NCI-H1436 (cell line): Measurements from ENCODE around the gene ATP7B.
A peak's percentile ranks its signal among the peaks of the same experiment; 100 is the strongest.
"Not testable (repeated sequence)": the region's sequence is repeated elsewhere in the genome, so short reads cannot be mapped to it uniquely, and the experiment has no call there.

Experiments
- DNase-seq: peaks from one replicate; lab custom pipeline; 2025; lab: John Stamatoyannopoulos, UW

Gene ATP7B

DNA sequence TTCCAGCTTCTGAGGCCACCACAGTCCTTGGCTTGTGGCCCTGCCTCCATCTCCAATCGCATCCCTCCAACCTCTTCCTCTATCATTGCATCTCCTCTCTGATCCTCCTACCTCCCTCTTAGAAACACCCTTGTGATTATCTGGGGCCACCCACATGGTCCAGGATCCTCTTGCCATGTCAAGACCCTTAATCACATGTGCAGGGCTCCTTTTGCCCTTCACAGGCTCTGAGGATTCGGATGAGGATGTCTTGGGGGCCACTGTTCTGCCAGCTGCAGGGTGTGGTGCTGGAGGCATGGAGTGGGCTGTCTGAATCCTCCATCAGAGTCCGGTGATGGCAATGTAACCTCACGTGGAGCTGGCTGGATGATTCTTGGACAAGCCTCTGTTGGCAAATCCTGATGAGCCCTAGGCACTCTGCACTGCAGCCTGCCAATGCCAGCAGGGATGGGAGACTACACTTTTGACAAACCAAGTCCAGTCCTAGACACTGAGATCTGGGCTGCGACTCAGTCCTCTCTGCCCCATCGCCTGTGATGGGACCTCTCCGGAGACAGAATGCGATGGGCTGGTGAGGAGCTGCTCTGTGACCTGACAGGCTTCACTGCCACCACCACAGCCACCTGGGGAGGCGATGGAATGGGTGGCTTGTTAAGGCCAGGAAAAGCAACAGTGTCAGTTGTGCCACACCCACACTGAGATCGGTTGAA, 88.3 kb downstream of the ATP7B start:
- no peak for DNase-seq

DNA sequence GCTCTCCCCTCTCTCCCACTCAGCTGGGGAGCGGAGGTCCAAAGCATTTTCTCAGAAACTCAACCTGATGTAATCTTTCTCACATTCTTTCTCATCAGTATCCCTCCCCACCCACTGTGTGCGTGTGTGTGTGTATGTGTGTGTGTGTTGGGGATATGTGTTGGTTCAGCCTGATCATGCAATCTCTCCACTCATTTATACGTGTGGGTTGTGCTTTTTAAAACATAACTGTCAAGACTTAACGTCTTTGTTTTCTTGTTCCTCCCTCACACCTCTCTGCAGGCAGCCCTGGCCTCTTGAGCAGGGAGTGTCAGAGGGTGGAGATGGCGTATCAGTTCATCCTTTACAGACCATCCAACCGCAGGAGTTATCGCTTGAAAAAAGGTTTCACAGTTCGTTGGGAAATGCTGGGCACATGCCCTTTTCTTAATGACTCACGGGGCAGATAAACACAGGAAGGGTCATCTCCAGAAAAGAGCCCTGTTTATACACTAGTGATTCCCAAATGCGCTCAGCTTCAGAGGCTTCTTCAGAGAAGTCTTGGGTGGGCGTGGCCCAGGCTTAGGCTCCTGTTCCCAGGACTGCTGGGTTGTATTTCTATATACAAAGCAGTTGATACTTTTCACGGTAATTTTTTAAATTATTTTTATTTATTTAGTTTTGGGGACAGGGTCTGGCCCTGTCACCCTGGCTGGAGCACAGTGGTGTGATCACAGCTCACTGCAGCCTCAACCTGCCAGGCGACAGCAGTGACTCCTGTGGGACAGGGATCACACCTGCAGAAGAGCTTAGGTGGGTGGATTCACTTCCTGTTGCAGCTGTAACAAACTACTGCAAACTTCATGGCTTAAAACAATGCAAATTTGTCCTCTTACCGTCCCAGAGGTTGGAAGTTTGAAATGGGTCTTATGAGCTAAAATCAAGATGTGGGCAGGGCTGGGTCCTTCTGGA, 89.2 kb downstream of the ATP7B start:
- DNase-seq = no peak

DNA sequence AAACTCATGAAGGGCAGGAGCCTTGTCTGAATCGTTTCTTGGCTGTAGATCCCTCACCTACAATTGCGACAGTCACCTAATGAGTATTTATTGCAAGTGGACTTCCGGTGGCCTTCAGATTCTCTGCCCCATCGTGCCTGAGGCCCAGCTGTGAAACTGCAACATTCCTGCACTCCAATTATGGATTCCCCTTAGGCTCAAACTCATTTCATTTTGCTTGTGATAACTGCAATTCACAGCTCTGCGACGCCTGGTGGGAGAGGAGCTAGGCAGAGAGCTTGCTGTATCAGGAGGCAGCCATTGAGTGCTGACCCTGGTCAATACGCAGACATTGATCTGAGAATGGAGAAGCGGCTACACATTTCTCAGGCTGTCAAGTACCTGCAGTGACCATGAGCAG, 90.5 kb downstream of the ATP7B start:
- DNase-seq = no peak

DNA sequence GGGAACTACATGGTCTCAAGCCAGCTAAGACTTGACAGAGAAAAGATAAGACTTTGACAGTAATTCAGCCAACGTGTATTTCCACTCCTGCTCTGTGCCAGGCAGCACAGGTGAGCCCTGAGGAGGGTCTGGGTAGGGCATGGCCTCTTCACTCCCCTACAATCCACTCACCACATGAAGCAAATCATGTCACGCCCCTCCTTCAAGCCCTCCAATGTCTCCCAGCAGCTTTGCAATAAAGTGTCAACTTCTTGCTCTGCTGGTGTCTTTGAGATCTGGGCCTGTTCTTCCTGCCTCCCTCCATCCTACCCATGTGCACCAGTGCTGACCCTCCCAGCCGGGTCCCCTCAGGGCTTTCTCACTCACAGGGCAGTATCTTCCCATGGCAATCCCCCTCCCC, 91.0 kb downstream of the ATP7B start:
- no peak for DNase-seq

DNA sequence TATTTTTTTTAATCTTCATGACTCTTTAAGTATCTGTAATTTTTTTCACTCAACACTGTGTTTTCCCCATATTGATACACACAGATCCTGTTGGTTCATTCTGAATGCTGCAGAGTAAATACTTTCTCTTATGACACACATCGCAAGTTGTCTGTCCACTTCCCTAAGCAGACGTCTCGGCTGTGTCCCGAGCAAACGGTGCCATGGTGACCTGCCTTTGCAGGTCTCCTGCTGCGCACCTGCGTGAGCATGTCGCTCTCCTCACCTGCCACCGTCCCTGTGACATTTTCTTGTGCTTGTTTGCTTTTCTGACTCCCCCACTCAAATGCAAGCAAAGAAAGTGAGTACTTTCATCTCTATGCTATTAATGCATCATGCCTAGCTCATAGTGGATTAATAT, 91.7 kb downstream of the ATP7B start:
- DNase-seq = no peak

DNA sequence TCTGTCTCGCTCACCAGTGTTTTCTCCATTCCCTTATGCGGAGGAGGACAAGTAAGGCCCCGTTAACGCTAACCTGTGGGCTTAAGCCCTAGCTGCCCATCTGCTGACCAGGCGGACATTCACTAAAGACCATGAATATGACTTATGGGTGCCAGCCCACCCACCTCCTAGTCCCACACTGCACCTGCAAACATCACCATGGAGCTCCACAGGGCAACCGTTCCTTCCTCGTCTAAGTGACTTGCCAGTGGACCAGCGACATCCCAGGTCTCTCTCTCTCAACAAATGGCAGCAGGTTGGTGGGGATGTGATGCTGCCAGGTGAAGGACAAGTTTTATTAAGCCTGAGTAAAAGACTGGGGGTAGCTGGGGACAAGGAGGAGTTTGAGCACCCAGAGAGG, 94.3 kb downstream of the ATP7B start:
- no peak for DNase-seq

DNA sequence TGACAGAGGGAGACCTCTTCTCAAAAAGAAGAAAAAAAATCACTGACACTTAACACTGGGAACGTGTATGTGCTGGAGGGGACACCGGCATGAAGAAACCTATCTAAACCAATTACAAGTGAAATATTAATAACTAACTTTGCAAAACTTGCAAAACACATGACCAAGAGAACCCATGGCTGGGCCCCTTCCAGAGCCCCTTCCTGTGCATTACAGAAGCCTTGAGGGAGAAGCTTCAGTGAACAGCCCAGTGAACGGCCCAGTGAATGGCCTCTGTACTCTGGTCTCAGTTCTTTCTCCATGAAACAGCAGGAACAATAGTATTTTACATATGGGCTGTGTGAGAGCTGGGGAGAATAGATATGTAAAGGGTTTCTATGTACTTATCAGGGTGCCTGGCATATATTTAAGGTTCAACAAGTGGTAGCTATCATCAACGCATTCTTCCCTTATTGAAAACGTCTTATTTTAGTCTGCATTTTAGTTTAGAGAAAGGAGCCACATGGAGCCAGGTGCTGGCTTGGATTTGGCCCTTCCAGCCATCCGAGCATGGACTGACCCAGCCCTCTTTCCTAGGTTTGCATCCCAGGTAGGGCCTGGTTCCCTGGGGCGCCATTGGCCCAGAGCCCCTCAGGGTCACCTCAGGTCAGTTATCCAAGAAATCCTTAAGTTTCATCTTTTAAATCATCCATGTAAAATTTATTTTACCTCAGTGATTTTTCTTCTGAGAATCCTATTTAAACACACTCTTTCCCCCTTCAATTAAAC, 95.0 kb downstream of the ATP7B start:
- DNase-seq = no peak

DNA sequence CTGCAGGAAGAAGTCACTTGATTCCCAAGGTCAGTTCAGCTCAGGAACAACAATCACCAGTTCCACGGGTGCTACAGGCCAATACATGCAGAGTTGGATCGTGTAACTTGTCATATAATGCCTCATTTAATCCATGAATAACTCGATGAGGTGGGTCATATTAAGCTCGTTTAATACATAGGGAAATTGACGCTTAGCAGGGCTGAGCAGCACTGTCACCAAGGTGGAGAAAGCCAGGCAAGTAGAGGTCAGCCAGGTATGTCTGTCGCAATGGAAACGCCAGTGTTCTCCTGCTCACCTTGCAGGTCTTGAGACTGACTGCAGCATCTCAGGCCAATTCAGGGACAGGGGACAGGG, 97.1 kb downstream of the ATP7B start:
- no peak for DNase-seq

DNA sequence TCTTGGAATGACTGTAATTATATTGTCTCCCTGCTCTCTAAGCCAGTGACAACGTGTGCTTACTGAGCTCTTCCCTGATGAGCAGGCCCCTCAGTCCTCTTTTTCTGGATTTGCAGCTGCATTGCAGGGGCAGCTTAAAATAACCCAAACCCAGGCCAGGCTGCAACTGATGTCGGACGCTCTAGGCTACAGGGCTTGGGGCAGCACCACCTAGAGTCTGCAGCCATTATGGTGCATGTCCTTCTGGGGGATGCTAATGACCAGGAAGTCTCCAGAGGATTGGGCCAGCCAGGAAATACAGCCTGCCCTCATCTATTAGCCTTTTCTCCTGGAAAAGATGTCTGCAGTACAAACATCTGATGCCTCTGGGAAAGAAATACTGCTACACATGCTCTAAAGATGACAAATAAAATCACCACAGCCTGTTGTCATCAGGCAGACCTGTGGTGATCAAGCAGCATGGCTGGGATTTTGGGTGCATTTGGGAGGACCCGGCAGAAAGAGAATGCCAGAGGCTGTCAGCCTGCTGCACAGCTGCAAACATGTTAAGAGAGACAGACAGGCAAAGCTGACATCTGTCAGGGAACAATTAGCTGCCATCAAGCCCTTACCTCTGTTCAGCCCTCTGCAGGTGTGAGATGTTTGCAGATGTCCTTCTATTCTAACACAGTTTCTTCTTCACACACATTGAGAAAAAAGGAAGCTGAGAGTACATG, 97.7 kb downstream of the ATP7B start:
- no peak for DNase-seq

DNA sequence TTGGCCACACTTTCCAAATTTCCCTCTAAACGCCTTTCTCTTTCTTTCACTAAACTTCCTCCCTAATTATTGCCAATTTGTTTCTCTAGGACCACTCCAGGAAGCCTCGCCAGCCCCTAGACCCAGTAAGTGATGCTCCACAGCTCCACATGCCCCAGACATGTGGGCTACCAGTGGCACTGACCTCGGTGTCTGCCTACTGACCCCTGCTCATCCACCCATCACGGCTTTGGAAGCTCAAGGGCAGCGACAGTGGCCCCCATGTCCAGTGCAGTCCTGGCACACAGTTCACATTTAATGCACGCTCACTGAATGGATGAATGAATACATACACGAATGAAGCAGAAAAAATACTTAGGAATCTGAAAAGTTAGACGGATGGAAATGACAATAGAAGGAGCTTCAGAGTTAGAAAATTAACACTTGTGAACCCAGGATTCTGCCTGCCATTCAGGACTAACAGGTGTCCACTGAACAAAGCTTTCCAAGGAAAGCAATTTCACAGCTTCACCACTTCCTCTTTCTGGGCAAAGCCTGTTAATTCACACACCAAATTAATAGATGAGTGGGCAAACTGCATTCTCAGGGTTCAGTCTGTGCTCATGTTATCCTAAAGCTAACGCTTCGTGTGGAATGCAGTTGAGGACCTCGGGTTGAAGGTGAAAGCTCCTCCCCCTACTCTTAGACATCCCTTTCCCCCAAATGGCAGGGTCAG, 98.6 kb downstream of the ATP7B start:
- no peak for DNase-seq

DNA sequence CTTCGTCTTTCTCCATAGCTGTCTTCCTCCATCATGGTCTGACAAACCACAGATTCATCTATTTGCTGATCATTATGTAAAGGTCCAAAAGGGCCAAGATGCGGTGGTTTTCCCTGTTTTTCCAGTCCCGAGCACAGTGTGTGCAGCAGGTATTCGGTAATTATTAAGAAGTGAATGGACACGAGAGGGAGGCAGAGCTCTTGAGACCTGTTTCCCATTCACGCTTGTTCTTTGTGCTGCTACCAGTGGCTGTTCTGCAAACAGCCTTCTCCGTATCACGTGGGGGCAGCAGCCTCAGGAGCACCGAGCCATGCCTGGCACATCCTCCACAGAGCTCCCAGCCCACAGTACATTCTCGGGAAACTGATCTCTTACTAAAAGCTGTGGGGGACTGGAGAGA, 99.2 kb downstream of the ATP7B start:
- DNase-seq = peak; percentile 9

DNA sequence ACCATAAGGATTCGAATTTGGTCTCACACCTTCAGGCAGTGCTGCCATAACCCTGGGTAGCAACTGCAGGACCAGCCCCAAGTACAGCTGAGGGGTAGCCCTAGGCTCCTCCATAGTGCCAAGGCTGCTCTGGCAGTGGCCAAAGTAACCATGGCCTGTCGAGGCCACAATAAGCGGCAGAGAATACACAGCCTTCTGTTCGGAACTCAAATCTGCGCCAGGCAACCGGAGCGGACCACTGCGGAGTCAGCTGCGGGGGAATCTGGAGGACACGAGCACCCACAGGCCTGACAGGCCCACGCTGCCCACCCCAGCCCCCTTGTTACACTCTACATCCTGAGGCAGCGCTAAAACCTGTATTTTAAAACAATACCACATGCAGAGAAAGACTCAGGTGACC, 100.7 kb downstream of the ATP7B start:
- DNase-seq = no peak

DNA sequence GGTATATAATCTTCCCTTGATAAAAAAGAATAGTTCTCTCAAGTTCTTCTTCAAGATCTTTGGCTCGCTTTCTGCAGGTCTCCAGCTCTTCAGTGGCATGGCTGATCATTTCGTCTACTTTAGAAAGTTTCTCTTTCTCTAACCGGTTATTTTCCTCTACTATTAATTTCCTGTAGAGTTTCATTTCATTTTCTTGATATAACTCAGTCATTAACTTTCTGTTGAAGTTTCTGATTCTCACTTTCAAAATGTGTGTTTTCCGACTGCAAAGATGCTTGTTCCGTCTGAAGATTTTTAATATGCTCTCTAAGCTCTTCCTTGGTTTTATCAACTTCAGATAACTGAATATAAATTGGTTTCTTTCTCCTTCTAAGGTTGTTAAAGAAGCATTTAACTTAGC, 102.0 kb downstream of the ATP7B start:
- DNase-seq = not testable (repeated sequence)

DNA sequence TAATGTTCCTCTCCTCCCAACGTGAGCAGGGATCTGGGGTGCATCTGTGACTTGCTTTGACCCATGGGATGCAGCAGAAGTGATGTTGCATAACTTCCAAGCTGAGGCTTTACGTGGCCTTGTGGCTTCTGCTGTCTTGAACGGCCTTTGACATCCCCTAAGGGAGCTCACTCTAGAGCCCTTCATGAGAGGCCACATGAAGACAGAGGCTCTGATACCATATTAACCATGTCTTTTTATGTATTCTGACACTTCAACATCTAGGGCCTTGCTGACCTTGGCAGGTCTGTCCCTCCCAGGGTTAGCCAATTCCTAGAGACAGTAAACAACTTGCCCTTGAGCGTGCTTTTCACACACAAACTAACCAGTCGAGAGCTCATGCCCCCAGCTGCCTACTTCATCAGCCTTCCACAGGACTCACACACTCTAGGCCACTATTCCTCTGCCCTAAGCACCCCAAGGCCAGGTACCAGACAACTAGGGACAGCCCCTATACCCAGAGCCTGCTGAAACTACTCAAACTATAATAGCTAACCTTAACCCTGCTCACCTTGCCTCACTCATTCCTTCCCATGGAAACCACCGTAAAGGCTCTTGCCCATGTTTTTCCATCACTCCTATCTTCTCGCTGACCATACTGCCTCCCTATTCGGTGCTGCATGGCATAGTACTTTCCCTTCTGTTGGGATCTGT, 104.1 kb downstream of the ATP7B start:
- no peak for DNase-seq

DNA sequence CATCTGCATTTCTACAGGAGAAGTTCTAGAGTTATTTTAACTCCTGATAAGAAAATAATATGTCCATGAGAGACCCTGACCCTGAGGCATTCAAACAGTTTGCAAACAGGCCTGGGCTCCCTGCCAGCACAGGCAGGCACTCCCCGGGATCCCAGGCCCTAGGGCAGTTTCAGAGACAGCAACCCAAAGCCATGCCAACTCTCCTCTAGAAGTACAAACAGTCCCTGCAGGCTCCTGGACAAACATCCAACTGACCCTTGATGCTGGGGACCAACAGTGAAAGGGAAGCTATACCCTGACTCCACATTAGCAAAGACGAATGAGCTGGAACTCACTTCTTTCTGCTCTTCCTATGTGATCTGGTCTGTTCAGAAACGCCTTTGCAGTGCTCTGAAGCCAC, 104.7 kb downstream of the ATP7B start:
- DNase-seq = no peak

DNA sequence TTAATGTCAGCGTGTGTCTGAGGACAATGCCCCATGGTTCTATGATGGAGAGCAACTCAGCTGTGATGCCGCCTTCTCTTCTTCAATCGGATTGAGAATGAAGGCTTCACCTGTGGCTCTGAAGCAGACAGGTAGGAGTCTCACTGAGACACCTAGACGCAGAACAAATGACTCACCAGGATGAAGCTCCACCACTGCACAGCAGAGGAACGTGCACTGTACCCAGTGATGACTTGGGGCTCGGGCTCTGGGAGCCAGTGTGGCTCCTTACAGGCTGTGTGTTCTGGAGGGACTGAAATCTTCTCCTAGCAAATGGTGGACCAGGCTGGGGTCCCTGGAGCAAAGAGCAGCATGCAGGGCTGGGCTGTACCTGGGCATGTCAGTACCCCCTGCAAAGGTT, 105.5 kb downstream of the ATP7B start:
- no peak for DNase-seq

DNA sequence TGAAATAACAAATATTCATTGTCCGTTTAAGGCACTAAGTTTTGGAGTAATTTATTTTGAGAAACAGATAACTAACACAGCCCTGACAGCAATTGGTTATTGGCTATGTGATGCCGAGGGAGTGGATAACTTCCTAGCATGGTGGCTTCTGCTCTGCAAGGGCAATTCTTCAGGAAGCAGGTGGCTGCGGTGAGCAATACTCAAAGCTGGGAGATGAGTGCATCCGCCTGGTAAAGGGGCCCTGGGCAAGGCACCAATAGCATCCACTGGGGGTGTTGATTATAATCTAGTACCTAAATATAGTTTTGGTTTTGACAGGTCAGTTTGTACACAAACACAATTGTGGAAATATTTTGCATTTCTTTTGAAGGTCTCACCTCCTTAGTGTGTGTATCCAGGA, 108.5 kb downstream of the ATP7B start:
- no peak for DNase-seq

DNA sequence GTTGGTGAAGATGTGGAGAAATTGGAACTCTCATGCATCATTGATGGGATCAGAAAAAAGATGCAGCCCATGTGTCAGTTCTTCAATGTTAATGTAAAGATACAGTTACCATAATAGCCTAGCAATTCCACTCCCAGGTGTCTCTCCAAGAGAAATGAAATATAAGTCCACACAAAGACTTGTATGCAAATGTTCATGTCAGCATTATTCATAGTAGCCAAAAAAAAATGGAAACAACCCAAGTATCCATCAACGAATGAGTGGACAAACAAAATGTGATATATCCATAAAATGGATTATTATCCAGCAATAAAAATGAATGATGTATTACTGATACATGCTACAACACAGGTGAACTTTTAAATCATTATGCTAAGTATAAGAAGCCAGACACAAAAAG, 110.8 kb downstream of the ATP7B start:
- no peak for DNase-seq

DNA sequence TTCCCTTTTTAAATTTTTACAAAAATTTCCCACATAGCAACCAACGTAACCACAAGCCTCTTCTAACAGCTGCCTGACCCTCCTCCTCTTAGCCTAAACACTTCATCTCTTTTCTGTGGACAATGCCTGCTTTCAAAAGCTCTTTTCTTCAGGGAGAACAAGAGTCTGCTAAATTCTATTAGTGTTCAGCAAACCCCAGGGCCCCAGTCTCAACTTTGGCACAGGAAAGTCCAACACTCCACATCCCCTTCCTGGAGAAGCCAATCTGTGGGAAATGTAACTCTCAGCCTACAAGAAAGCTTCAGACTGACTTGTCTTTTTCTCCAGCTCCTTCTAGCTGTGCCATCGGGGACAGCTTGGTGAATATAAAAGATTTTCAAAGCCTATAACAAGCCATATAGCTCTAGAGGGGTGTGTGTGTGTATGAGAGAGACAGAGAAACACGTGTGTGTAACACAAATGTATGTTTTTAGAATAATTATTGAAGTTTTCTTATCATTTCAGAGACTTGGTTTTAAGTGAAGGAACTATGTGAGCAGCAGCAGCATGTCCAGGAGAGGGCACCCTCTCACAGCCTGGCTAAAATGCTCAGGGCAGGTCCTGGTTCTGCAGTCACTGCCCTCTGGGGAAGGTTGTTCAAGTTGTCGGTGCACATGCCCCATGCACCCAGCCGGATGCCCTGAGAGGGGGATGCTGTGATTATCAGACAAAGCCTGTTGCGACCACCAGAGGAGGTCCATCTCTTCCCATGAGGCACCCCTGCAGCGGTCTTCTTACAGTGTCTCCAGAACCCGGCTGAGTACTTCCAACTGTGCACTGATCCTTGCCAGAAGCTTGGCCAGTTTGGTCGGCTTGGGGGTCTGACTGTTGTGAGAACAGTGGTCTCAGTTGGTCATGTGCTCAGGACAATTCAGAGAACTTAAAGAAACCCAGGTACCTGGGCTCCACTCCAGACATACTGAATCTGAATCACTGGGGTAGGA, 115.1 kb downstream of the ATP7B start:
- no peak for DNase-seq

DNA sequence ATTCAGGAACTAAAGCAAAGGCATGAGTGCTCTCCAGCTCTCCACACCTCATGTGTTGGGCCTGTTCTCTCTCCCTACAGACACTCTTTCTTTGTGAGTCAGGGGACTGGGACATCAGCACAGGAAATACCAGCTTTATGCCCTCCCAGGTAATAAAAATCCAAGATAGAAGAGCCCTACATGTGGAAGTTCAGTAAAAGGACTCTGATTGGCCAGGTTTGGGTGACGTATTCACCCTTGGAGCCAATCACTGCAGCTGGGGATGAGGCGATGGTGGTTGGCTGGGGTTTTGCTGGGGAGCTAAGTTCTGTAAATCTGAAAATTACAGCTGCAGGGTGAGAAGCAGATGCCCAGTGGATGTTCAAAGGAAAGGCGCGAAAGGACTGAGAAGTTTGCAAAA, 117.0 kb downstream of the ATP7B start:
- DNase-seq = no peak
